ENCODE data around the gene TSEN2.

DNA sequence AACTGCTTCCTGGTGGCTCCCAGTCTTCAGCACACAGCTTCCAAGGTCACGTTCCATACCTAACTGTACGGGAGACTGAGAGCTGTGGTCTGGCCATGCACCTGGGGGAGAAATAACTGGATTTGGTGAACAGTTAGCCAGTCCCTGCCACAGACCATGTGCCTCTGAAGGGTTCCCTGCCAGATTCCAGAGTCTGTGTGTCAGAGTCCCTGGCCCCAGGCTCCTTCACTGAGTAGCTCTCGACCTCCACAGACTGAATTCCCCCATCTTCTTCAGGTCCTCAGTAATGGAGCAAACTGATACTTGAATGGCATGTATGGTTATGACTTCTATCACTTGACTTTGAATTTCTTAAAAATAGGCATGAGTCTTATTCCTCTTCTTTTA is 43.5 kb downstream of the TSEN2 start:
- TF ChIP-seq, protein P1, sequence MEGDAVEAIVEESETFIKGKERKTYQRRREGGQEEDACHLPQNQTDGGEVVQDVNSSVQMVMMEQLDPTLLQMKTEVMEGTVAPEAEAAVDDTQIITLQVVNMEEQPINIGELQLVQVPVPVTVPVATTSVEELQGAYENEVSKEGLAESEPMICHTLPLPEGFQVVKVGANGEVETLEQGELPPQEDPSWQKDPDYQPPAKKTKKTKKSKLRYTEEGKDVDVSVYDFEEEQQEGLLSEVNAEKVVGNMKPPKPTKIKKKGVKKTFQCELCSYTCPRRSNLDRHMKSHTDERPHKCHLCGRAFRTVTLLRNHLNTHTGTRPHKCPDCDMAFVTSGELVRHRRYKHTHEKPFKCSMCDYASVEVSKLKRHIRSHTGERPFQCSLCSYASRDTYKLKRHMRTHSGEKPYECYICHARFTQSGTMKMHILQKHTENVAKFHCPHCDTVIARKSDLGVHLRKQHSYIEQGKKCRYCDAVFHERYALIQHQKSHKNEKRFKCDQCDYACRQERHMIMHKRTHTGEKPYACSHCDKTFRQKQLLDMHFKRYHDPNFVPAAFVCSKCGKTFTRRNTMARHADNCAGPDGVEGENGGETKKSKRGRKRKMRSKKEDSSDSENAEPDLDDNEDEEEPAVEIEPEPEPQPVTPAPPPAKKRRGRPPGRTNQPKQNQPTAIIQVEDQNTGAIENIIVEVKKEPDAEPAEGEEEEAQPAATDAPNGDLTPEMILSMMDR (IDR thresholded peaks at IDR 0.05), result no peak
- no peak for TF ChIP-seq POLR2A (IDR thresholded peaks at IDR 0.05)
